Activated CD4-positive, alpha-beta T cell treated with anti-CD3 and anti-CD28 coated beads for 4 hours (primary cell): Measurements from ENCODE around the gene SLC6A12.
"Not testable (repeated sequence)": the region's sequence is repeated elsewhere in the genome, so short reads cannot be mapped to it uniquely, and the experiment has no call there.

Source experiments
- DNase-seq, 2 donors: peaks; one replicate each; pipeline ENCODE4 v3.0.0-alpha.2; 2020

Gene SLC6A12

GRCh38 chr12:214003-214741, at the start of gene SLC6A12:
Gene SLC6A12, minus strand, starts transcription at chr12:214157. Its CDS starts 4,171 bp downstream, at chr12:209986.
- DNase-seq, result no peak

GRCh38 chr12:263574-263973, 49.6 kb upstream of the SLC6A12 start:
- DNase-seq, result no peak

GRCh38 chr12:262817-263216, 48.9 kb upstream of the SLC6A12 start, which contains the start of gene SLC6A13:
Gene SLC6A13, minus strand, starts transcription at chr12:262836. Its CDS starts 2,784 bp downstream, at chr12:260052.
- DNase-seq, result no peak

GRCh38 chr12:262113-262512, 48.2 kb upstream of the SLC6A12 start:
- no peak for DNase-seq

GRCh38 chr12:257521-258321, 43.8 kb upstream of the SLC6A12 start:
- no peak for DNase-seq

- no peak for DNase-seq
These were observed 43.0 kb upstream of the SLC6A12 start for GRCh38 chr12:256958-257357.

- no peak for DNase-seq
These were observed 42.3 kb upstream of the SLC6A12 start for GRCh38 chr12:256225-256624.

- no peak for DNase-seq
These were observed 41.0 kb upstream of the SLC6A12 start for GRCh38 chr12:254912-255311.

- no peak for DNase-seq
These were observed 40.1 kb upstream of the SLC6A12 start for GRCh38 chr12:254039-254438.

- DNase-seq, result no peak
These were observed 39.3 kb upstream of the SLC6A12 start for GRCh38 chr12:253116-253831.

GRCh38 chr12:252636-253035, 38.7 kb upstream of the SLC6A12 start:
- no peak for DNase-seq

- DNase-seq, result no peak
These were observed 33.3 kb upstream of the SLC6A12 start for GRCh38 chr12:247271-247670.

GRCh38 chr12:243381-243780, 29.4 kb upstream of the SLC6A12 start:
- no peak for DNase-seq

- no peak for DNase-seq
These were observed 28.5 kb upstream of the SLC6A12 start for GRCh38 chr12:242496-242895.

GRCh38 chr12:241266-241665, 27.3 kb upstream of the SLC6A12 start:
- no peak for DNase-seq

GRCh38 chr12:240566-240965, 26.6 kb upstream of the SLC6A12 start:
- DNase-seq, result no peak

- DNase-seq, result no peak
These were observed 24.9 kb upstream of the SLC6A12 start for GRCh38 chr12:238736-239398.

- DNase-seq, result no peak
These were observed 24.2 kb upstream of the SLC6A12 start for GRCh38 chr12:238116-238515.

GRCh38 chr12:237026-237815, 23.3 kb upstream of the SLC6A12 start:
- DNase-seq, result no peak

GRCh38 chr12:236445-236844, 22.5 kb upstream of the SLC6A12 start:
- DNase-seq, result no peak

- not testable (repeated sequence) for DNase-seq
These were observed 22.0 kb upstream of the SLC6A12 start for GRCh38 chr12:235967-236366.

- no peak for DNase-seq
These were observed 21.0 kb upstream of the SLC6A12 start for GRCh38 chr12:234891-235415.
